Hepatocyte (in vitro differentiated cells): ENCODE measurements around the gene CMTR1. TPM values are rescaled to one million over a fixed set of nuclear protein-coding genes. Genes with fewer than 3 reads are reported as not detected.

ENCODE experiments used
- DNase-seq: peaks from one replicate; pipeline ENCODE4 v3.0.0-alpha.2; 2016; ENCODE audit warnings: low spot score
- H2AFZ ChIP-seq: fragments of 200-600 bp; sonication (generic); 2 replicates; pipeline ENCODE4 v1.6.0; 2016; ENCODE audit warnings: antibody characterized with exemption, mild to moderate bottlenecking
- H3K27ac ChIP-seq: fragments of 200-600 bp; sonication (generic); 2 replicates; pipeline ENCODE4 v1.5.1; 2016; ENCODE audit warnings: mild to moderate bottlenecking
- H3K27me3 ChIP-seq: fragments of 200-600 bp; sonication (generic); 2 replicates; pipeline ENCODE4 v1.6.1; 2016
- H3K36me3 ChIP-seq: fragments of 200-600 bp; sonication (generic); replicated peaks from 2 replicates; pipeline ENCODE4 v1.5.1; 2016; ENCODE audit warnings: low read depth; ENCODE audit not compliant: insufficient read depth
- H3K4me1 ChIP-seq: fragments of 200-600 bp; sonication (generic); 2 replicates; pipeline ENCODE4 v1.5.1; 2016; ENCODE audit warnings: mild to moderate bottlenecking, moderate library complexity; ENCODE audit not compliant: insufficient read depth
- H3K4me2 ChIP-seq: fragments of 200-600 bp; sonication (generic); 2 replicates; pipeline ENCODE4 v1.6.0; 2016
- H3K4me3 ChIP-seq: fragments of 200-600 bp; sonication (generic); 2 replicates; pipeline ENCODE4 v1.5.1; 2016; ENCODE audit warnings: mild to moderate bottlenecking
- H3K79me2 ChIP-seq: fragments of 200-600 bp; sonication (generic); 2 replicates; pipeline ENCODE4 v1.6.0; 2017; ENCODE audit warnings: mild to moderate bottlenecking
- H3K9me2 ChIP-seq: fragments of 200-600 bp; sonication (generic); replicated peaks from 2 replicates; pipeline ENCODE4 v1.6.0; 2017; ENCODE audit warnings: mild to moderate bottlenecking; ENCODE audit not compliant: insufficient read depth
- H3K9me3 ChIP-seq: fragments of 200-600 bp; sonication (generic); 2 replicates; pipeline ENCODE4 v1.5.1; 2016; ENCODE audit warnings: low read depth, mild to moderate bottlenecking
- H4K20me1 ChIP-seq: fragments of 200-600 bp; sonication (generic); 2 replicates; pipeline ENCODE4 v1.6.0; 2016; ENCODE audit warnings: mild to moderate bottlenecking; ENCODE audit not compliant: insufficient read depth, poor library complexity, severe bottlenecking
- CTCF ChIP-seq: fragments of 200-600 bp; sonication (generic); IDR thresholded peaks from 2 replicates; pipeline ENCODE4 v1.5.1; 2016; ENCODE audit warnings: antibody characterized with exemption, mild to moderate bottlenecking; ENCODE audit not compliant: poor library complexity
- EZH2 ChIP-seq: fragments of 200-600 bp; sonication (generic); IDR thresholded peaks from 2 replicates; pipeline ENCODE4 v1.6.1; 2016; ENCODE audit warnings: antibody characterized with exemption, mild to moderate bottlenecking, borderline replicate concordance
- EZH2phosphoT487 ChIP-seq: fragments of 200-600 bp; sonication (generic); IDR thresholded peaks from one replicate; pipeline ENCODE4 v1.6.1; 2018; ENCODE audit warnings: antibody characterized with exemption, mild to moderate bottlenecking, low read depth, moderate library complexity; ENCODE audit not compliant: unreplicated experiment, severe bottlenecking
- WGBS: methylation state at CpG from one replicate; pipeline ENCODE4 v1.1.6; 2016; ENCODE audit warnings: low lambda C conversion rate; ENCODE audit errors: missing lambda C conversion rate; 5-methylcytosine and 5-hydroxymethylcytosine counted together
- polyA plus RNA-seq: library from polyadenylated mRNA; unstranded; fragments of >200 nt; fragmentation: Nextera tagmentation; extraction: Ambion mirVana; gene quantifications from 2 replicates; pipeline ENCODE4 v1.2.1, GENCODE V29; 2016
- total RNA-seq: library from RNA; depleted of rRNA; stranded (reverse); fragments of >200 nt; gene quantifications from 2 replicates; pipeline ENCODE4 v1.2.3, GENCODE V29; 2014

The CMTR1 gene
- total and polyA plus RNA-seq, 2 experiments from 2014 or later = 22.5 to 34.4 TPM

GRCh38 chr6:37477656-37478435 lies 44.8 kb downstream of the CMTR1 start:
- Histone ChIP-seq H3K27ac (no peak overlapping the region), H3K4me1 (no peaks in the 10 kb centered on the region), H3K9me2 (no peaks in the 10 kb centered on the region), H3K36me3 (no peaks in the 10 kb centered on the region), H3K27me3 (no peaks in the 10 kb centered on the region), H4K20me1 (no peaks in the 10 kb centered on the region), H2AFZ (no peak overlapping the region), H3K79me2 (no peaks in the 10 kb centered on the region), H3K4me3 (no peak overlapping the region), H3K9me3 (no peaks in the 10 kb centered on the region), H3K4me2 (no peak overlapping the region)
- no peak for DNase-seq
- 94% methylated on average over 18 of the region's 18 CpGs for WGBS
- TF ChIP-seq EZH2phosphoT487 (no peak), EZH2 (no peak), CTCF (no peak)

- Histone ChIP-seq H4K20me1 (no peaks in the 10 kb centered on the region), H3K36me3 (no peaks in the 10 kb centered on the region), H3K79me2 (no peaks in the 10 kb centered on the region), H3K27me3 (no peaks in the 10 kb centered on the region), H3K4me2 (no peak overlapping the region), H3K9me3 (no peaks in the 10 kb centered on the region), H3K27ac (no peak overlapping the region), H3K4me1 (no peaks in the 10 kb centered on the region), H3K4me3 (no peak overlapping the region), H3K9me2 (no peaks in the 10 kb centered on the region), H2AFZ (no peak overlapping the region)
- WGBS = 97% methylated on average over 7 of the region's 7 CpGs
- DNase-seq = no peak
- TF ChIP-seq CTCF = no peak
- no peak for TF ChIP-seq EZH2
- no peak for TF ChIP-seq EZH2phosphoT487
Measured at GRCh38 chr6:37478827-37479226, 45.8 kb downstream of the CMTR1 start.

GRCh38 chr6:37479266-37479854 lies 46.3 kb downstream of the CMTR1 start:
- Histone ChIP-seq H3K79me2 (no peaks in the 10 kb centered on the region), H3K4me1 (no peaks in the 10 kb centered on the region), H2AFZ (no peak overlapping the region), H4K20me1 (no peaks in the 10 kb centered on the region), H3K36me3 (no peaks in the 10 kb centered on the region), H3K4me3 (no peak overlapping the region), H3K4me2 (no peak overlapping the region), H3K27me3 (no peaks in the 10 kb centered on the region), H3K27ac (no peak overlapping the region), H3K9me3 (no peaks in the 10 kb centered on the region), H3K9me2 (no peaks in the 10 kb centered on the region)
- WGBS = 95% methylated on average over 6 of the region's 6 CpGs
- TF ChIP-seq EZH2 (no peak), CTCF (no peak), EZH2phosphoT487 (no peak)
- DNase-seq = no peak
